ENCODE results near the gene CTCF. TPM values are rescaled to one million over a fixed set of nuclear protein-coding genes. Genes with fewer than 3 reads are reported as not detected.

CTCF gene
- total and polyA plus RNA-seq, 10 donors = 24.4 to 67.7 (median 48.6) TPM

GRCh38 chr16:67665598-67665997 is 103.3 kb downstream of the CTCF start:
- intact Hi-C loops (cut with DNase I; ENCODE audit: low total_unique reads) = no loop called here
- 70 to 84% (median 77%) methylated on average over 5 of the region's 5 CpGs for WGBS, 5 donors
- no peaks in the 10 kb centered on the region for H3K27me3 ChIP-seq (replicated peaks in 1 of 7)
- no peaks in the 10 kb centered on the region for H3K9me3 ChIP-seq
- H3K27ac ChIP-seq = peak overlapping the region in 5 of 8 donors; percentile 89 to 95 (median 91)
- peaks cover 0 to 30% (median 0%) of the 10 kb centered on the region in 6 donors for H3K36me3 ChIP-seq
- no peak for TF ChIP-seq POLR2A (IDR thresholded peaks at IDR 0.05)
- no peak for TF ChIP-seq CTCF (IDR thresholded peaks at IDR 0.05 in 8 of 11, conservative IDR thresholded peaks at IDR 0.05 in 3 of 11)
- no peak for TF ChIP-seq POLR2AphosphoS5 (IDR thresholded peaks at IDR 0.05)
- peak overlapping the region in 6 of 8 donors; percentile 79 to 84 (median 80) for H3K4me3 ChIP-seq
- no peak for DNase-seq
- peaks cover 30 to 80% (median 56%) of the 10 kb centered on the region in 6 donors for H3K4me1 ChIP-seq

GRCh38 chr16:67666032-67666551 is 103.8 kb downstream of the CTCF start:
- peak; percentile 89 for DNase-seq
- Histone ChIP-seq H3K4me3 (peak overlapping the region; percentile 65 to 84 (median 80)), H3K4me1 (peaks cover 30 to 82% (median 54%) of the 10 kb centered on the region in 6 donors), H3K27ac (peak overlapping the region; percentile 74 to 95 (median 90)), H3K9me3 (no peaks in the 10 kb centered on the region), H3K27me3 (replicated peaks in 1 of 7) (no peaks in the 10 kb centered on the region), H3K36me3 (peaks cover 0 to 30% (median 0%) of the 10 kb centered on the region in 6 donors)
- intact Hi-C loops (cut with DNase I; ENCODE audit: low total_unique reads) = no loop called here
- TF ChIP-seq POLR2AphosphoS5 (IDR thresholded peaks at IDR 0.05) = peak in 1 of 3 donors; percentile 3
- TF ChIP-seq POLR2A (IDR thresholded peaks at IDR 0.05) = no peak
- 1 to 2% (median 1%) methylated on average over 15 to 46 of the region's 46 CpGs for WGBS, 5 donors

- intact Hi-C loops (cut with DNase I; ENCODE audit: low total_unique reads) = no loop called here
- TF ChIP-seq POLR2A (IDR thresholded peaks at IDR 0.05) (peak in 1 of 3 donors; percentile 47), POLR2AphosphoS5 (IDR thresholded peaks at IDR 0.05) (peak; percentile 76 to 89 (median 83)), CTCF (IDR thresholded peaks at IDR 0.05 in 8 of 11, conservative IDR thresholded peaks at IDR 0.05 in 3 of 11) (peak in 1 of 11 experiments; percentile 15)
- Histone ChIP-seq H3K27ac (peak within 1 kb of the TSS; percentile 74 to 95 (median 90)), H3K9me3 (no peaks in the 10 kb centered on the region), H3K4me3 (peak within 1 kb of the TSS; percentile 65 to 84 (median 80)), H3K36me3 (peaks cover 0 to 30% (median 0%) of the 10 kb centered on the region in 6 donors), H3K27me3 (replicated peaks in 1 of 7) (no peaks in the 10 kb centered on the region), H3K4me1 (peaks cover 24 to 81% (median 50%) of the 10 kb centered on the region in 6 donors)
- WGBS, 5 donors = 5 to 8% (median 5%) methylated on average over 24 to 78 of the region's 78 CpGs
- peak; percentile 97 for DNase-seq
Observed at GRCh38 chr16:67666559-67667452, 104.5 kb downstream of the CTCF start, which contains the start of the genes C16orf86 and ENKD1. Gene C16orf86 (plus strand): TSS chr16:67666814. CDS start chr16:67666971, 157 bp downstream. Gene ENKD1 (minus strand): TSS chr16:67666750. CDS start chr16:67666442, 308 bp downstream.

- H3K9me3 ChIP-seq = no peaks in the 10 kb centered on the region
- 43 to 57% (median 46%) methylated on average over 5 to 10 of the region's 10 CpGs for WGBS, 5 donors
- H3K27me3 ChIP-seq (replicated peaks in 1 of 7) = no peaks in the 10 kb centered on the region
- H3K27ac ChIP-seq = peak overlapping the region; percentile 74 to 95 (median 90)
- peaks cover 0 to 23% (median 0%) of the 10 kb centered on the region in 6 donors for H3K36me3 ChIP-seq
- no peak for TF ChIP-seq POLR2AphosphoS5 (IDR thresholded peaks at IDR 0.05)
- no peak for TF ChIP-seq CTCF (IDR thresholded peaks at IDR 0.05 in 8 of 11, conservative IDR thresholded peaks at IDR 0.05 in 3 of 11)
- TF ChIP-seq POLR2A (IDR thresholded peaks at IDR 0.05) = no peak
- DNase-seq = no peak
- H3K4me3 ChIP-seq = peak overlapping the region; percentile 65 to 84 (median 80)
- intact Hi-C loops (cut with DNase I; ENCODE audit: low total_unique reads) = no loop called here
- H3K4me1 ChIP-seq = peaks cover 24 to 84% (median 54%) of the 10 kb centered on the region in 6 donors
Observed at GRCh38 chr16:67667453-67667816, 105.1 kb downstream of the CTCF start.

All from spleen (tissue), 11 donors.